Thyroid gland (tissue), 4 donors: Measurements from ENCODE around the gene ZNF618.

ENCODE experiments used
- CTCF ChIP-seq, 6 experiments: fragments of 200-600 bp in 3 of 6; fragments of 450-650 bp in 3 of 6; sonication (generic) in 3 of 6; IDR thresholded peaks; one replicate each; pipeline ENCODE4 v1.5.1; 2016 to 2019; ENCODE audit warnings: antibody characterized with exemption in 6 of 6, mild to moderate bottlenecking in 2 of 6, inconsistent platforms in 1 of 6, moderate library complexity in 1 of 6
- POLR2A ChIP-seq, 2 donors: fragments of 450-650 bp; IDR thresholded peaks; one replicate each; pipeline ENCODE4 v1.6.1; 2017; ENCODE audit warnings: antibody characterized with exemption in 2 of 2, mild to moderate bottlenecking in 2 of 2, moderate library complexity in 1 of 2

- TF ChIP-seq POLR2A (IDR thresholded peaks at IDR 0.05): no peak
- no peak for TF ChIP-seq CTCF (IDR thresholded peaks at IDR 0.05)
Observed at GRCh38 chr9:114014044-114014443, 137.9 kb downstream of the ZNF618 start.
